Measurements from ENCODE around the gene DROSHA. TPM values are rescaled to one million over a fixed set of nuclear protein-coding genes. Genes with fewer than 3 reads are reported as not detected.

Gene DROSHA
- total RNA-seq, 1 experiment from 2014 or later = 73.5 TPM

- Histone ChIP-seq H3K36me3 (ENCODE audit: control insufficient read depth in 1 of 2, insufficient read depth in 2 of 2, low read length in 2 of 2) (peaks cover 0 to 3% of the 10 kb centered on the region in 2 experiments; a peak in 1 of 4 replicates), H3K9me2 (ENCODE audit: insufficient read depth) (no peaks in the 10 kb centered on the region), H3K27me3 (ENCODE audit: insufficient read depth, low read length) (no peaks in the 10 kb centered on the region), H3K9ac (ENCODE audit: low read length) (no peak overlapping the region), H2AFZ (ENCODE audit: low read depth, low read length, poor library complexity, severe bottlenecking) (no peak overlapping the region), H3K9me3 (ENCODE audit: control insufficient read depth in 1 of 2, insufficient read depth in 1 of 2, low read depth in 1 of 2, low read length in 2 of 2) (no peaks in the 10 kb centered on the region), H3K4me3 (replicated peaks in 1 of 2; ENCODE audit: low read depth in 1 of 2, low read length in 2 of 2) (no peak overlapping the region), H3K4me2 (ENCODE audit: low read length) (no peak overlapping the region), H3K27ac (ENCODE audit: low read depth, low read length) (no peak overlapping the region), H4K20me1 (ENCODE audit: insufficient read depth) (no peaks in the 10 kb centered on the region), H3K4me1 (ENCODE audit: control insufficient read depth in 1 of 2, insufficient read depth in 2 of 2, low read length in 2 of 2) (no peaks in the 10 kb centered on the region), H3K79me2 (ENCODE audit: insufficient read depth, low read length) (no peaks in the 10 kb centered on the region)
- intact Hi-C loops (cut with micrococcal nuclease) = no loop called here
- no peak for TF ChIP-seq TCF7L2 (IDR thresholded peaks at IDR 0.05; ENCODE audit: borderline replicate concordance, extremely low read depth, insufficient read depth, insufficient read length)
- TF ChIP-seq SP1 (IDR thresholded peaks at IDR 0.05; ENCODE audit: low read depth) = no peak
- no peak for TF ChIP-seq YY1 (IDR thresholded peaks at IDR 0.05; ENCODE audit: extremely low read depth, insufficient replicate concordance, low read depth, low read length)
- no peak for TF ChIP-seq JUND (IDR thresholded peaks at IDR 0.05)
- no peak for TF ChIP-seq ZFX (IDR thresholded peaks at IDR 0.05)
- no peak for TF ChIP-seq ZBTB33 (IDR thresholded peaks at IDR 0.05; ENCODE audit: extremely low read depth, insufficient replicate concordance, low read length)
- no peak for TF ChIP-seq ZNF274 (IDR thresholded peaks at IDR 0.05; ENCODE audit: low read depth, low read length)
- TF ChIP-seq SIN3A (IDR thresholded peaks at IDR 0.05; ENCODE audit: low read depth) = no peak
- TF ChIP-seq, protein P1, sequence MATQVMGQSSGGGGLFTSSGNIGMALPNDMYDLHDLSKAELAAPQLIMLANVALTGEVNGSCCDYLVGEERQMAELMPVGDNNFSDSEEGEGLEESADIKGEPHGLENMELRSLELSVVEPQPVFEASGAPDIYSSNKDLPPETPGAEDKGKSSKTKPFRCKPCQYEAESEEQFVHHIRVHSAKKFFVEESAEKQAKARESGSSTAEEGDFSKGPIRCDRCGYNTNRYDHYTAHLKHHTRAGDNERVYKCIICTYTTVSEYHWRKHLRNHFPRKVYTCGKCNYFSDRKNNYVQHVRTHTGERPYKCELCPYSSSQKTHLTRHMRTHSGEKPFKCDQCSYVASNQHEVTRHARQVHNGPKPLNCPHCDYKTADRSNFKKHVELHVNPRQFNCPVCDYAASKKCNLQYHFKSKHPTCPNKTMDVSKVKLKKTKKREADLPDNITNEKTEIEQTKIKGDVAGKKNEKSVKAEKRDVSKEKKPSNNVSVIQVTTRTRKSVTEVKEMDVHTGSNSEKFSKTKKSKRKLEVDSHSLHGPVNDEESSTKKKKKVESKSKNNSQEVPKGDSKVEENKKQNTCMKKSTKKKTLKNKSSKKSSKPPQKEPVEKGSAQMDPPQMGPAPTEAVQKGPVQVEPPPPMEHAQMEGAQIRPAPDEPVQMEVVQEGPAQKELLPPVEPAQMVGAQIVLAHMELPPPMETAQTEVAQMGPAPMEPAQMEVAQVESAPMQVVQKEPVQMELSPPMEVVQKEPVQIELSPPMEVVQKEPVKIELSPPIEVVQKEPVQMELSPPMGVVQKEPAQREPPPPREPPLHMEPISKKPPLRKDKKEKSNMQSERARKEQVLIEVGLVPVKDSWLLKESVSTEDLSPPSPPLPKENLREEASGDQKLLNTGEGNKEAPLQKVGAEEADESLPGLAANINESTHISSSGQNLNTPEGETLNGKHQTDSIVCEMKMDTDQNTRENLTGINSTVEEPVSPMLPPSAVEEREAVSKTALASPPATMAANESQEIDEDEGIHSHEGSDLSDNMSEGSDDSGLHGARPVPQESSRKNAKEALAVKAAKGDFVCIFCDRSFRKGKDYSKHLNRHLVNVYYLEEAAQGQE (IDR thresholded peaks at IDR 0.05; ENCODE audit: low read depth) = no peak
- no peak for TF ChIP-seq CEBPB (IDR thresholded peaks at IDR 0.05; ENCODE audit: low read depth)
- TF ChIP-seq POLR2A (IDR thresholded peaks at IDR 0.05; ENCODE audit: borderline replicate concordance, extremely low read depth, insufficient read depth, insufficient read length) = no peak
- no peak for TF ChIP-seq MAX (IDR thresholded peaks at IDR 0.05)
- DNase-seq (ENCODE audit: low read depth, low spot score) (no peak), ATAC-seq (no peak)
- ChIA-PET POLR2A (no interaction called here), RAD21 (ENCODE audit: low non-redundant PET in 1 of 2, low total read pairs in 2 of 2, uncharacterized antibody in 2 of 2, unreplicated experiment in 2 of 2) (no interaction called here), CTCF (no interaction called here)
- no TSS peak for BruUV-seq (replicated peaks)
These were observed 53.9 kb downstream of the DROSHA start for GRCh38 chr5:31477971-31478370.
